AG09309 (cell line): ENCODE data around the gene PLD4.

Experiments
- DNase-seq: peaks from one replicate; pipeline ENCODE4 v3.0.0-alpha.2; 2010; ENCODE audit warnings: low read depth
- H3K4me3 ChIP-seq: 2 replicates; pipeline ENCODE4 v1.5.1; 2011; ENCODE audit warnings: mild to moderate bottlenecking, low read depth, low read length, moderate library complexity; ENCODE audit not compliant: control insufficient read depth
- CTCF ChIP-seq: IDR thresholded peaks from 2 replicates; pipeline ENCODE4 v1.5.1; 2011; ENCODE audit warnings: mild to moderate bottlenecking, low read depth, low read length, inconsistent platforms; ENCODE audit not compliant: insufficient read depth, control insufficient read depth; ENCODE audit errors: missing control alignments

Gene PLD4

GRCh38 chr14:104979758-104980610, 55.3 kb downstream of the PLD4 start:
- no peak for DNase-seq
- TF ChIP-seq CTCF = no peak

GRCh38 chr14:104980611-104981531, 56.2 kb downstream of the PLD4 start:
- H3K4me3 ChIP-seq = no peak overlapping the region
- DNase-seq = no peak
- TF ChIP-seq CTCF = no peak

More at GRCh38 chr14:104979758-104980610, 55.3 kb downstream of the PLD4 start:
- H3K4me3 ChIP-seq = no peak overlapping the region

GRCh38 chr14:104981699-104982541, 57.2 kb downstream of the PLD4 start:
- TF ChIP-seq CTCF = no peak
- DNase-seq = no peak
- H3K4me3 ChIP-seq = no peak overlapping the region

GRCh38 chr14:104982548-104983230, 58.0 kb downstream of the PLD4 start:
- no peak overlapping the region for H3K4me3 ChIP-seq
- DNase-seq = no peak
- no peak for TF ChIP-seq CTCF
